ENCODE data around the gene ACTR3.

ACTR3 gene

GRCh38 chr2:114006460-114006859 lies 116.6 kb downstream of the ACTR3 start:
- DNase-seq = no peak

DNA sequence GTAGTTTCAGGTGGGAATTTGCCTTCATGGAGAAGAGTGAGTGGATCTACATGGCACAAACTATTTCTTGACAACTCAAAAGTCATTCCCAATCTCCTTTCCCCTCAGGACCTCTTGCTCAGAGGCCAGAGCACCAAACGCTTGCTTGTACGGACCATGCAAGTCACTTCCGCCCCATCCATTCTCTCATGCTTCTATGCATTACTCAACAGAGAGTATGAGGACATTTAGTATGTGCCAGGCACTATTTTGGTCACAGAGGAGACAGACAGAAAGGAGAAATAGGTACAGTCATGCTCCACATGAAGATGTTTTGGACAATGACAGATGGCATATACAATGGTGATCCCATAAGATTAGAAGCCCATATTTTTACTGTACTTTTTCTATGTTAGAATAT lies 117.5 kb downstream of the ACTR3 start:
- no peak for DNase-seq

- no peak for DNase-seq
These were observed 118.8 kb downstream of the ACTR3 start for GRCh38 chr2:114008720-114009119.

DNA sequence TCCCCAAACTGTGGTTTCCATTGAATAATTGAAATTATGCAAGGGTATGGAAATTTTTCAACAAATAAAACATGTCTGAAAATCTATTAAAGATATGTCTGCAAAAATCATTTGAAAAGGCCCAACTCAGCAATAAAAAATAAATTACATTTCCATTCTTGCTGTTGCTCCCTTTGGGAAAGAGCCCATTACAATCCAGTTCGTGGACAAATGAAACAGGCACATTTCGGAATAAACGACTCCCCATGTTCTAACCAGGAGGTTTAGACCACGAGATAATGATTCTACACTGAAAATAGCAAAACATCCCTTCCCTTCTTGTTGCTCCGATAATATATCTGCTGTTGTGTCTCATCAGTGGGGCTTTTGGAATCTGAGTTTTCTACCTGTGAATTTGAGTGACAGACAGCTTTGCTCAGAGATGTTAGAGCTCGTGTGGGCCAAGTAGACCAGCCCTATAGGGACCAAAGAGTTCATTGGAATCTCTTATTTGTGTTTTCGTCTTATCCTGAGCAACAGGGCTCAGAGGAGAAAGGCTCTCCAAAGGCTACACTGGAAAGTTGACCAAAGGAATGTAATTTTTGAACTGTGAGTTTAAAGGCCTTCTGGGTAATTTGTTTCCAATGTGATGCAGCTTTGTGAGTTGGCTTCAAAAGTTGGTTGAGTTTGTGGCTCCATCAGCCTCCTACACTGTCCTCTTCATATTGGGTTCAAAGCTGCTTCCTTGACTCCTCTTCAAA lies 119.5 kb downstream of the ACTR3 start:
- DNase-seq = no peak

DNA sequence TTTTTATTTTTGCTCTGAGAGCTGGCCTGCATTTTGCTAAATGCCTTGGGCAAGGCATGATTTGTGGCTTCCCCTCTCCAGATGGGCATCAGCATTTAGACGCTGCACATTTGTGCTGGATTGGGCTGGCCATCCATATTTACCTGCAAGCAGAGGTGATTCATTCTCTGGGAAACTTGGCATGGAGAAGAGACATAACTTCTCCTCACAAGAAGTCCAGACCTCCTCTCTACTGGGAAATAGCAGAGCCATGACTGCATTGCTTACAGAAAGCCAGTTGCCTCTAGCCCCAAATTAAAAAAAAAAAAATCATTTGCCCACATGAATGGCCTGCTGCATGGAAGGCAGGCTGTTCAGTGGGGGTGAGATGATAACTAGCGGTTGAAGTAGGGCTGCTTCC lies 120.1 kb downstream of the ACTR3 start:
- no peak for DNase-seq

- DNase-seq = no peak
These were observed 121.8 kb downstream of the ACTR3 start for GRCh38 chr2:114011713-114012112.
